Ovary (tissue), 3 donors: ENCODE data around the gene P2RY8.

Source experiments
- CTCF ChIP-seq, 3 donors: fragments of 450-650 bp in 2 of 3; fragments of 200-600 bp in 1 of 3; IDR thresholded peaks; one replicate each; pipeline versions ENCODE4 v1.5.1 to v1.8.0; 2016 to 2022; ENCODE audit warnings: antibody characterized with exemption in 3 of 3, mild to moderate bottlenecking in 1 of 3
- EP300 ChIP-seq: sonication (generic); formaldehyde crosslinking; IDR thresholded peaks from one replicate; pipeline ENCODE4 v1.6.1; 2017; ENCODE audit warnings: antibody characterized with exemption
- POLR2A ChIP-seq: fragments of 450-650 bp; IDR thresholded peaks from one replicate; pipeline ENCODE4 v1.6.1; 2017; ENCODE audit warnings: antibody characterized with exemption, mild to moderate bottlenecking, moderate library complexity
- donor health status: DM: no; HTN: no; CAD: no.

- TF ChIP-seq CTCF (IDR thresholded peaks at IDR 0.05) (no peak), EP300 (no peak), POLR2A (no peak)
These were observed 45.9 kb upstream of the P2RY8 start for GRCh38 chrX:1582686-1583437.
